Liver (tissue), 9 donors: ENCODE results near the gene RPTOR. TPM values are rescaled to one million over a fixed set of nuclear protein-coding genes. Genes with fewer than 3 reads are reported as not detected.

Experiments
- DNase-seq: peaks from one replicate; pipeline ENCODE4 v3.0.0-alpha.2; 2017; ENCODE audit warnings: low spot score
- H3K27ac ChIP-seq, 2 donors: one replicate each; pipeline ENCODE4 v1.7.0; 2013; ENCODE audit warnings: inconsistent platforms in 2 of 2, low read length in 2 of 2, control low read depth in 1 of 2, low read depth in 1 of 2, mild to moderate bottlenecking in 1 of 2
- H3K27me3 ChIP-seq, 4 donors: one replicate each; pipeline versions ENCODE4 v1.6.1 to v1.7.0; 2013; ENCODE audit warnings: low read length in 3 of 4, inconsistent platforms in 1 of 4, mild to moderate bottlenecking in 1 of 4, moderate library complexity in 1 of 4; ENCODE audit not compliant: control insufficient read depth in 4 of 4, insufficient read depth in 4 of 4
- H3K36me3 ChIP-seq, 4 donors: one replicate each; pipeline versions ENCODE4 v1.6.1 to v1.7.0; 2013; ENCODE audit warnings: low read length in 3 of 4, mild to moderate bottlenecking in 3 of 4, low read depth in 1 of 4, moderate library complexity in 1 of 4; ENCODE audit not compliant: control insufficient read depth in 4 of 4, insufficient read depth in 3 of 4
- H3K4me1 ChIP-seq, 4 donors: one replicate each; pipeline versions ENCODE4 v1.6.1 to v1.7.0; 2013; ENCODE audit warnings: low read length in 3 of 4, mild to moderate bottlenecking in 3 of 4, moderate library complexity in 1 of 4; ENCODE audit not compliant: control insufficient read depth in 4 of 4, insufficient read depth in 4 of 4
- H3K4me3 ChIP-seq, 3 donors: one replicate each; pipeline versions ENCODE4 v1.6.1 to v1.7.0; 2013; ENCODE audit warnings: low read length in 3 of 3, control low read depth in 1 of 3, low read depth in 1 of 3, mild to moderate bottlenecking in 1 of 3
- H3K9ac ChIP-seq, 2 donors: one replicate each; pipeline ENCODE4 v1.7.0; 2013; ENCODE audit warnings: low read length in 2 of 2, mild to moderate bottlenecking in 2 of 2, moderate library complexity in 2 of 2, control low read depth in 1 of 2, low read depth in 1 of 2
- H3K9me3 ChIP-seq, 4 donors: one replicate each; pipeline versions ENCODE4 v1.6.1 to v1.7.0; 2013; ENCODE audit warnings: low read length in 3 of 4; ENCODE audit not compliant: control insufficient read depth in 4 of 4
- ATF3 ChIP-seq: IDR thresholded peaks from 2 replicates; pipeline ENCODE4 v1.6.1; 2016; ENCODE audit warnings: antibody characterized with exemption
- EGR1 ChIP-seq, 2 donors: IDR thresholded peaks; 2 replicates each; pipeline ENCODE4 v1.6.1; 2016 to 2018; ENCODE audit warnings: antibody characterized with exemption in 2 of 2, low read depth in 2 of 2
- FOXA1 ChIP-seq: IDR thresholded peaks from 2 replicates; pipeline ENCODE4 v1.6.1; 2016; ENCODE audit warnings: antibody characterized with exemption
- FOXA2 ChIP-seq: IDR thresholded peaks from 2 replicates; pipeline ENCODE4 v1.6.1; 2016; ENCODE audit warnings: antibody characterized with exemption
- GABPA ChIP-seq, 2 donors: IDR thresholded peaks in 1 of 2; conservative IDR thresholded peaks in 1 of 2; 2 replicates each; pipeline ENCODE4 v1.6.1; 2016; ENCODE audit warnings: antibody characterized with exemption in 2 of 2, mild to moderate bottlenecking in 1 of 2, moderate library complexity in 1 of 2
- HNF4A ChIP-seq, 2 donors: conservative IDR thresholded peaks; 2 replicates each; pipeline ENCODE4 v1.6.1; 2016; ENCODE audit warnings: antibody characterized with exemption in 2 of 2, mild to moderate bottlenecking in 2 of 2
- HNF4G ChIP-seq: IDR thresholded peaks from 2 replicates; pipeline ENCODE4 v1.6.1; 2016; ENCODE audit warnings: antibody characterized with exemption
- JUND ChIP-seq, 2 donors: IDR thresholded peaks; 2 replicates each; pipeline ENCODE4 v1.6.1; 2016; ENCODE audit warnings: antibody characterized with exemption in 2 of 2
- NR2F2 ChIP-seq: IDR thresholded peaks from 2 replicates; pipeline ENCODE4 v1.6.1; 2016; ENCODE audit warnings: antibody characterized with exemption
- RAD21 ChIP-seq, 2 donors: IDR thresholded peaks; 2 replicates each; pipeline ENCODE4 v1.6.1; 2016; ENCODE audit warnings: antibody characterized with exemption in 2 of 2, mild to moderate bottlenecking in 2 of 2
- REST ChIP-seq: IDR thresholded peaks from 2 replicates; pipeline ENCODE4 v1.6.1; 2016; ENCODE audit warnings: antibody characterized with exemption, mild to moderate bottlenecking
- RXRA ChIP-seq, 2 donors: IDR thresholded peaks; 2 replicates each; pipeline ENCODE4 v1.6.1; 2017 to 2018; ENCODE audit warnings: antibody characterized with exemption in 2 of 2, mild to moderate bottlenecking in 1 of 2
- SP1 ChIP-seq: IDR thresholded peaks from 2 replicates; pipeline ENCODE4 v1.6.1; 2018; ENCODE audit warnings: antibody characterized with exemption, mild to moderate bottlenecking
- TAF1 ChIP-seq: conservative IDR thresholded peaks from 2 replicates; pipeline ENCODE4 v1.6.1; 2016; ENCODE audit warnings: antibody characterized with exemption, mild to moderate bottlenecking
- YY1 ChIP-seq: IDR thresholded peaks from 2 replicates; pipeline ENCODE4 v1.6.1; 2016; ENCODE audit warnings: antibody characterized with exemption, mild to moderate bottlenecking
- WGBS: extraction: QIAGEN DNeasy Blood & Tissue Kit; methylation state at CpG from one replicate; pipeline ENCODE4 v1.1.7; 2013; 5-methylcytosine and 5-hydroxymethylcytosine counted together
- polyA plus RNA-seq, 2 donors: library from polyadenylated mRNA; stranded (reverse) in 1 of 2; unstranded in 1 of 2; fragments of 200-250 nt in 1 of 2; fragments of >200 nt in 1 of 2; fragmentation: Nextera tagmentation in 1 of 2; extraction: Ambion mirVana in 1 of 2; gene quantifications; one replicate each; pipeline versions ENCODE4 v1.2.1 to v1.2.3, GENCODE V29; 2013 to 2015
- total RNA-seq, 2 donors: library from RNA; depleted of rRNA; stranded (reverse); fragments of >200 nt; gene quantifications; one replicate each; pipeline ENCODE4 v1.2.3, GENCODE V29; 2014
- TF ChIP-seq, protein P1 (sequence below): fragments of 150-350 bp; IDR thresholded peaks from 2 replicates; pipeline ENCODE4 v1.5.1; 2017; ENCODE audit warnings: improper control_type of control experiment, low read depth, low read length; ENCODE audit not compliant: missing input control
- TF ChIP-seq, protein P2 (sequence below): IDR thresholded peaks from 2 replicates; pipeline ENCODE4 v1.6.1; 2016; ENCODE audit warnings: antibody characterized with exemption
- donor health status: healthy.
- donor health status: healthy.
- donor health status: healthy.
- donor health status: healthy.
- donor health status: healthy.

Gene RPTOR
- total and polyA plus RNA-seq, 4 donors, result 4.8 to 25.4 (median 11.6) TPM

DNA sequence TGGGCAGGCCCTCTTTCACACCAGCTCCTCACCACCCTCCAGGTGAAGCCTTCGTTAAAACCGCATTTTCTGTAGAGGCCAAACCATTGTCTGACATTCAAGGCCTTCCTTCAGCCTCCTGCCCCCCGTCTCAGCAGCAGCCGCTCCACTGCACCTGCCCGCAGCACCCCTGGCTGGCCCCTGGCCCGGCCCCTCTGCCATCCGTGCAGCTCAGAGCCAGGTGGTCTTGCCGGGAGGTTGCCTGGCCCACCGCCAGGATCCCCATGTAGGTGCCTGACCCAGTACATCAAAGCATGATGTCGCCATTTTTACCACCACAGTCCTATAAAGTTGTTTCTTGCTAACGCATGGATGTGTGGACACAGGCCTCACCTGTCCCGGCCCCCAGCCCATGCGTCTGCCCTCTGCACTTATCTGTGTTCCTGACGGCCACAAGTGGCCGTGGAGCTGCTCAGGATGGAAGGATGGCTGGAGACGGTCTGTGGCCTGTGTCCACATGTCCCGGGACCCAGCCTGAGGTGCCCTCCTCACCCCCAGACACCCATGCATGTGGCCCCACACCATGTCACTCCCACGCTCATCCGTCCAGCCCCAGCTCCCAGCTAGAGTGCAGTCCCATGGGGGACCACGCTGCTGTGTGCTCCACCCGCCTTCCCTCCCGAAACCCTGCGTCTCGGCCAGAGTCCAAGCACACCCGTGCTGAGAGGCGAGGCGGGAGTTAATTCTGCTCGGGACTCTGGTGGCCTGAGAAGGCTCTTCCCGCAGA, 357.7 kb downstream of the RPTOR start (continued):
- TF ChIP-seq ATF3 (no peak), SP1 (no peak), JUND (IDR thresholded peaks at IDR 0.05) (no peak), RXRA (IDR thresholded peaks at IDR 0.05) (no peak), NR2F2 (no peak)

GRCh38 chr17:80902963-80903611, 358.4 kb downstream of the RPTOR start:
- TF ChIP-seq EGR1 (IDR thresholded peaks at IDR 0.05; ENCODE audit: low read depth in 2 of 2) (no peak), REST (no peak)
- WGBS, result 97% methylated on average over 29 of the region's 29 CpGs
- Histone ChIP-seq H3K27me3 (no peaks in the 10 kb centered on the region), H3K9ac (no peak overlapping the region), H3K4me1 (peaks cover 0 to 8% (median 5%) of the 10 kb centered on the region in 4 donors), H3K4me3 (no peak overlapping the region), H3K36me3 (peaks cover 0 to 11% (median 3%) of the 10 kb centered on the region in 4 donors), H3K27ac (no peak overlapping the region), H3K9me3 (no peaks in the 10 kb centered on the region)
- DNase-seq, result no peak

DNA sequence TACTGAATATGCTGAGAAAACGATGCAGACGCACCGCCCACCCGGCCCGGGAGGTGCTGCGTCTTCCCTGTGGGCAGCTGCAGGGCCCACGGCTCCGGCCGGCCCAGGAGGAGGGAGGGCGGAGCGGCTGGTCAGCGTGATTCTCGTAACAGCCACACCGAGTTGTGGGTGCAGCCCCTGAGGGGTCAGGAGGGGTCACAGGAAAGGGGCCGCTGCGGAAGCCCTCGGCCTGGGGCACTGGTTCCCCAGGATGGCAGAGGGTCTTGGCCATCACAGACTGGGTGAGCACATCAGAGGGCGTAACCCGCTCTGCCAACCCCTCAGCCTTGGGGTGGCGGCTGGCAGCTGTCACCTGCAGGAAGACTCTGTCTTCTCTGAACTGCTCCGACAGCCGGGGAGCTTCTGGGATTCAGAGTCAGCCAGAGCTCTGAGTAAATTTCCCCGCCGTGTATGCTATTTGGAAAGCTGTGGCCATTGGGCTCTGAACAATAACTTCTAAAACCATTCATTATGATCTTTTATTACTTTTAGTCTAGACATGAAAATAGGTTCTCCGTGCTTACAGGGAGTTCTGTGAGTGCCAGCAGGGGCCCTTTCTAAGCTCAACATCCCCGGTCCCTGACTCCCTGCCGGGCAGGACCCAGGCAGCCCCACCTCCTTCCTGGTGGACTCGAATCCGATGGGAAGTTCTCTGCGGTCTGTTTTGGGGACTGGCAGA, 359.6 kb downstream of the RPTOR start:
- Histone ChIP-seq H3K36me3 (peaks cover 0 to 13% (median 3%) of the 10 kb centered on the region in 4 donors), H3K27ac (no peak overlapping the region), H3K9me3 (no peaks in the 10 kb centered on the region), H3K9ac (no peak overlapping the region), H3K4me1 (peaks cover 0 to 8% (median 5%) of the 10 kb centered on the region in 4 donors), H3K27me3 (no peaks in the 10 kb centered on the region), H3K4me3 (no peak overlapping the region)
- 94% methylated on average over 30 of the region's 30 CpGs for WGBS
- no peak for DNase-seq
- TF ChIP-seq JUND (IDR thresholded peaks at IDR 0.05) (no peak), REST (no peak), YY1 (no peak), FOXA1 (no peak), RAD21 (IDR thresholded peaks at IDR 0.05) (no peak), HNF4A (conservative IDR thresholded peaks at IDR 0.05) (no peak), SP1 (no peak), FOXA2 (no peak), GABPA (IDR thresholded peaks at IDR 0.05 in 1 of 2, conservative IDR thresholded peaks at IDR 0.05 in 1 of 2) (no peak), TAF1 (no peak), EGR1 (IDR thresholded peaks at IDR 0.05; ENCODE audit: low read depth in 2 of 2) (no peak), HNF4G (no peak), ATF3 (no peak)
- TF ChIP-seq, protein P1, sequence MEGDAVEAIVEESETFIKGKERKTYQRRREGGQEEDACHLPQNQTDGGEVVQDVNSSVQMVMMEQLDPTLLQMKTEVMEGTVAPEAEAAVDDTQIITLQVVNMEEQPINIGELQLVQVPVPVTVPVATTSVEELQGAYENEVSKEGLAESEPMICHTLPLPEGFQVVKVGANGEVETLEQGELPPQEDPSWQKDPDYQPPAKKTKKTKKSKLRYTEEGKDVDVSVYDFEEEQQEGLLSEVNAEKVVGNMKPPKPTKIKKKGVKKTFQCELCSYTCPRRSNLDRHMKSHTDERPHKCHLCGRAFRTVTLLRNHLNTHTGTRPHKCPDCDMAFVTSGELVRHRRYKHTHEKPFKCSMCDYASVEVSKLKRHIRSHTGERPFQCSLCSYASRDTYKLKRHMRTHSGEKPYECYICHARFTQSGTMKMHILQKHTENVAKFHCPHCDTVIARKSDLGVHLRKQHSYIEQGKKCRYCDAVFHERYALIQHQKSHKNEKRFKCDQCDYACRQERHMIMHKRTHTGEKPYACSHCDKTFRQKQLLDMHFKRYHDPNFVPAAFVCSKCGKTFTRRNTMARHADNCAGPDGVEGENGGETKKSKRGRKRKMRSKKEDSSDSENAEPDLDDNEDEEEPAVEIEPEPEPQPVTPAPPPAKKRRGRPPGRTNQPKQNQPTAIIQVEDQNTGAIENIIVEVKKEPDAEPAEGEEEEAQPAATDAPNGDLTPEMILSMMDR, result no peak
- TF ChIP-seq, protein P2, sequence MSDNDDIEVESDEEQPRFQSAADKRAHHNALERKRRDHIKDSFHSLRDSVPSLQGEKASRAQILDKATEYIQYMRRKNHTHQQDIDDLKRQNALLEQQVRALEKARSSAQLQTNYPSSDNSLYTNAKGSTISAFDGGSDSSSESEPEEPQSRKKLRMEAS, result no peak
